SU-DHL-6 (cell line): ENCODE results near the gene PPHLN1.

ENCODE experiments used
- EZH2phosphoT487 ChIP-seq: fragments of 200-600 bp; sonication (generic), shearing (Covaris generic); conservative IDR thresholded peaks from 2 replicates; pipeline ENCODE4 v1.6.1; 2018; ENCODE audit warnings: mild to moderate bottlenecking, antibody characterized with exemption, low read length, moderate library complexity, mixed read lengths
- TF ChIP-seq, protein P1 (sequence below): fragments of 200-600 bp; sonication (generic); IDR thresholded peaks from one replicate; pipeline ENCODE4 v1.5.1; 2017; ENCODE audit warnings: antibody characterized with exemption, mild to moderate bottlenecking, low read length, moderate library complexity; ENCODE audit not compliant: insufficient read depth, poor library complexity, severe bottlenecking

DNA sequence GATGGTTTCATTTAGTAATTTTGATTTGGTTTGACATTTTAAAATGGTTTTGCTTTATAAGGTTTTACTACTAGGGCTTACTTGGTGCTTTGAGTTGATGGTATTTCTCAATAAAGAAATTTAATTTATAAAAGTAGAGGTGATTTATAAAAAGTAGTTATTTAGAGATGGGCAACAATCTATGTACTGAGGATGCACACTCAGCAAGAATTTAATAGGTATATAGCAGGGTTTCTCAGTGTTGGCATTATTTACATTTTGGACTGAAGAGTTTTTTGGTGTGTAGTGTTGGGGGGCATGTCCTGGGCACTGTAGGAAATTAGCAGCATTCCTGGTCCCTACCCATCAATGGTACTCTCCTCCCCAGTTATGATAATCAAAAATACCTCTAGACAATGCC, 47.7 kb downstream of the PPHLN1 start:
- TF ChIP-seq, protein P1, sequence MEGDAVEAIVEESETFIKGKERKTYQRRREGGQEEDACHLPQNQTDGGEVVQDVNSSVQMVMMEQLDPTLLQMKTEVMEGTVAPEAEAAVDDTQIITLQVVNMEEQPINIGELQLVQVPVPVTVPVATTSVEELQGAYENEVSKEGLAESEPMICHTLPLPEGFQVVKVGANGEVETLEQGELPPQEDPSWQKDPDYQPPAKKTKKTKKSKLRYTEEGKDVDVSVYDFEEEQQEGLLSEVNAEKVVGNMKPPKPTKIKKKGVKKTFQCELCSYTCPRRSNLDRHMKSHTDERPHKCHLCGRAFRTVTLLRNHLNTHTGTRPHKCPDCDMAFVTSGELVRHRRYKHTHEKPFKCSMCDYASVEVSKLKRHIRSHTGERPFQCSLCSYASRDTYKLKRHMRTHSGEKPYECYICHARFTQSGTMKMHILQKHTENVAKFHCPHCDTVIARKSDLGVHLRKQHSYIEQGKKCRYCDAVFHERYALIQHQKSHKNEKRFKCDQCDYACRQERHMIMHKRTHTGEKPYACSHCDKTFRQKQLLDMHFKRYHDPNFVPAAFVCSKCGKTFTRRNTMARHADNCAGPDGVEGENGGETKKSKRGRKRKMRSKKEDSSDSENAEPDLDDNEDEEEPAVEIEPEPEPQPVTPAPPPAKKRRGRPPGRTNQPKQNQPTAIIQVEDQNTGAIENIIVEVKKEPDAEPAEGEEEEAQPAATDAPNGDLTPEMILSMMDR: no peak
- TF ChIP-seq EZH2phosphoT487: no peak
